ENCODE data around the gene IRF2BP2. TPM values are rescaled to one million over a fixed set of nuclear protein-coding genes. Genes with fewer than 3 reads are reported as not detected.

Gene IRF2BP2
- total and polyA plus RNA-seq, 2 experiments from 2014 or later: 24.3 to 113 TPM

GRCh38 chr1:234591131-234591530, 18.8 kb downstream of the IRF2BP2 start:
- TF ChIP-seq CTCF (IDR thresholded peaks at IDR 0.05; ENCODE audit: low read depth, low read length): no peak
- no peaks in the 10 kb centered on the region for H3K4me1 ChIP-seq (ENCODE audit: low read depth)

GRCh38 chr1:234589854-234590620, 19.9 kb downstream of the IRF2BP2 start:
- H3K27ac ChIP-seq: no peak overlapping the region
- no peaks in the 10 kb centered on the region for H3K36me3 ChIP-seq
- no peaks in the 10 kb centered on the region for H3K27me3 ChIP-seq
- H3K9me3 ChIP-seq (ENCODE audit: low read depth): no peaks in the 10 kb centered on the region
- DNase-seq (ENCODE audit: low read depth in 1 of 2, low spot score in 1 of 2): peak in 1 of 2 donors; percentile 11
- no peak overlapping the region for H3K4me3 ChIP-seq
- TF ChIP-seq CTCF (IDR thresholded peaks at IDR 0.05; ENCODE audit: low read depth, low read length): no peak
- peaks cover 10% of the 10 kb centered on the region for H3K4me1 ChIP-seq (ENCODE audit: low read depth)

More at GRCh38 chr1:234591131-234591530, 18.8 kb downstream of the IRF2BP2 start:
- Histone ChIP-seq H3K4me3 (no peak overlapping the region), H3K27ac (no peak overlapping the region), H3K27me3 (no peaks in the 10 kb centered on the region), H3K9me3 (ENCODE audit: low read depth) (no peaks in the 10 kb centered on the region), H3K36me3 (no peaks in the 10 kb centered on the region)
- DNase-seq (ENCODE audit: low read depth in 1 of 2, low spot score in 1 of 2): no peak

- Histone ChIP-seq H3K27me3 (no peaks in the 10 kb centered on the region), H3K27ac (no peak overlapping the region), H3K4me1 (ENCODE audit: low read depth) (peaks cover 18% of the 10 kb centered on the region), H3K4me3 (no peak overlapping the region), H3K36me3 (no peaks in the 10 kb centered on the region), H3K9me3 (ENCODE audit: low read depth) (no peaks in the 10 kb centered on the region)
- DNase-seq (ENCODE audit: low read depth in 1 of 2, low spot score in 1 of 2): no peak
- TF ChIP-seq CTCF (IDR thresholded peaks at IDR 0.05; ENCODE audit: low read depth, low read length): no peak
Observed at GRCh38 chr1:234589064-234589800, 20.7 kb downstream of the IRF2BP2 start.

- Histone ChIP-seq H3K9me3 (ENCODE audit: low read depth) (no peaks in the 10 kb centered on the region), H3K36me3 (no peaks in the 10 kb centered on the region), H3K27ac (no peak overlapping the region), H3K4me3 (no peak overlapping the region), H3K4me1 (ENCODE audit: low read depth) (peaks cover 27% of the 10 kb centered on the region), H3K27me3 (no peaks in the 10 kb centered on the region)
- no peak for DNase-seq (ENCODE audit: low read depth in 1 of 2, low spot score in 1 of 2)
- TF ChIP-seq CTCF (IDR thresholded peaks at IDR 0.05; ENCODE audit: low read depth, low read length): no peak
Observed at GRCh38 chr1:234588386-234588785, 21.6 kb downstream of the IRF2BP2 start.

- DNase-seq (ENCODE audit: low read depth in 1 of 2, low spot score in 1 of 2): no peak
- Histone ChIP-seq H3K4me3 (no peak overlapping the region), H3K9me3 (ENCODE audit: low read depth) (no peaks in the 10 kb centered on the region), H3K4me1 (ENCODE audit: low read depth) (peaks cover 41% of the 10 kb centered on the region), H3K27ac (no peak overlapping the region), H3K27me3 (no peaks in the 10 kb centered on the region), H3K36me3 (no peaks in the 10 kb centered on the region)
- no peak for TF ChIP-seq CTCF (IDR thresholded peaks at IDR 0.05; ENCODE audit: low read depth, low read length)
Observed at GRCh38 chr1:234586892-234587485, 23.0 kb downstream of the IRF2BP2 start.
